Activated gamma-delta T cell (primary cell): ENCODE data around the gene AKT3.

Source experiments
- DNase-seq: peaks from one replicate; lab custom pipeline; 2025; lab: John Stamatoyannopoulos, UW

The AKT3 gene

DNA sequence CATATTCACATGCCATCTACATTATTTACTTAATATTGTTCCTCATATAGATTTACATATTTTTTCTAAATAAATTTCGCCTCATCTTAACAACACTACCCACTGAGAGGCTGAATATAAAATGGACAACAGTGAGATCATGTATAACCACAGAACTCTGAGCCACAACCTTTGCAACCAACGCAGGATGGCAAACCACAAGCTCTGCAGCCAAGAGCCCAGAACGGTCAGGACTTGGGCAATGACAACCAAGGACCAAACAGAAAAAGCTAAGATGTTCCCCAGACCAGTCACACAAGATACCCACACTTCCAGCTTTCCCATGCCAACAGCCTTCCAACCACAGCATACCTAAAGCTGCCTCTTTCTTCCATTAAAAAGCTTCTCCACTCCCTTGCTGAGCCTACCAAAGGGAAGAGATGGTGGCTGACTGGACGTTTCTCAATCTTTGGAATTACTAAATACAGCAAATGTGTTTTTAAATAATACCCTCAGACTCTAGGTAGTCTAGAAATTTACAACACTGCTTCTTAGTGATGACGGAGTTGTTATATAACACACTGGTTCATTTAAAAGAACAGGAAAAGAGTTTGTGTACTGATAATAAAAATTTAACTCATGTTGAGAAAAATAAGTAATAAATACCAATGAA, 117.9 kb downstream of the AKT3 start:
- no peak for DNase-seq

DNA sequence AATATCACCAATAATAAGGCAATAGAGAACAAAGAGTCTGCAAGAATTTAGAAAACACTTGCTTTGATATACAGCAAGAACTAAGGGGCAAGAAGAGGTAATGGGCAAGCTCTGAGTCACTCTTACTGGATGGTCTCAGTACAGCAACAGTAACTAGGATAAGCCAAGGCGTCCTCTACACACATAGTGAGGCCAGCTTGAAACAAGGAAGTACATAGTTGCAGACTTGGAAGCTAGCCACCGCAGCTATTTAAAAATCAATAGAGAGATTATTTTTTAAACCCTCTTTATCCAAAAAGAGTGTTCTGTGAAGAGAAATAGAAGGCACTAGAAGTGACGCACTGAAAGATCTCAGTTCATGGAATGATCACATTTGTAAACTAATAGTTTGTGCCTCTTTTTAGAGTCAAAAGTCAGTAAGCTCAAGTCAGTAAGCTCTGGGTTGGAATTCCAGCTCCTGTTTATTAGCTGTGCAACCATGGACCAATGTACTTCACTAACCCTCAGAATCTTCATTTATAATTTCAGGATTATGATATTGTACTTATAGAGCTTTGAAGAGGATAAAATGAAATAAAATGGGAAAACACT, 118.6 kb downstream of the AKT3 start:
- no peak for DNase-seq

DNA sequence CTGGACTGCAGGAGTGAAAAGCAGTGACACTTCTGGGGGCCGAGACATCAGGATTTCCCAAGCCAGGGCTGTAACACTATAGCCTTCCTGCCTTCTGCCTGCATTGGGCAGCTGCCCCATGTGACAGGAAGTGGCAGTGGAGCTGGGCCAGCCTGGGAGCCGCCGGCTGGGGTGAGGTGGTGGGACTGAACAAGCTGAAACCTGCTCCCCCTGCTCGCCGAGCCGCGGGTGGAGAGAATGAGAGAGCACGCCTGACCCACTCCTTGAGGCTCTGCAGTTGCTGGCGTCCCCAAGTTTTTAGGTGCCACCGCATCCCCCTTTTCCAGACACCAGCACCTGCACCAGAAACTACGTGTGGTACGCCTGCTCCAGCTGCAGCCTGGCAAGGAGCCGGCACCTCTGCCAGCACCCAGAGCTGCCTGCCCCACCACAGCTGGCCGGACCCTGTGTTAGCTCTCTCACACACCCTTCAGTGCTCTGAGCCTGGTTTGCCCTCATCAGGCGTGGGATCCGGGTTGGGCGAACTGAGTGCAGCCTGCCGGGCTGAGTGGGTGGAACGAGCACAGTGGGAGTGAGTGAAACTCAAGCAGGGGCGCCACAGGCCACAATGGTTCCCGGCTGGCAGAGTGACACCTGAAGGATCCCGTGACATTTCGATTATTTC, 119.4 kb downstream of the AKT3 start:
- no peak for DNase-seq

DNA sequence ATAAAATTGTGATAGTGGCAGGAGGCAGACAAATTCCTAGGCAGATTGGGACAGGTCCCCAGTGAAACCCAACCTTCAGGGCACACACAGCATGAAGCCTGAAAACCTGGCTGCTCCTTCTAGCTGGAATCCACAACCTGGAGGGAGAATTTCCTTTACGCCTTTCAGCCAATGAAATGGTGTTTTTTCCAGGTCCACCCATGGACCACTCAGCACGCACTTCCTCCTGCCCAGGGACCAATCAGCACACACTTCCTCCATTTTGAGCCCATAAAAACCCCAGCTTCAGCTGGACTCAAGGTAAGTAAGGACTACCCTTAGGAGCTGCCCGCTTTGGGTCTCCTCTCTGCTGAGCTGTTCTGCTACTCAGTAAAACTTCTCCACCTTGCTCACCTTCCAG, 120.1 kb downstream of the AKT3 start:
- no peak for DNase-seq

DNA sequence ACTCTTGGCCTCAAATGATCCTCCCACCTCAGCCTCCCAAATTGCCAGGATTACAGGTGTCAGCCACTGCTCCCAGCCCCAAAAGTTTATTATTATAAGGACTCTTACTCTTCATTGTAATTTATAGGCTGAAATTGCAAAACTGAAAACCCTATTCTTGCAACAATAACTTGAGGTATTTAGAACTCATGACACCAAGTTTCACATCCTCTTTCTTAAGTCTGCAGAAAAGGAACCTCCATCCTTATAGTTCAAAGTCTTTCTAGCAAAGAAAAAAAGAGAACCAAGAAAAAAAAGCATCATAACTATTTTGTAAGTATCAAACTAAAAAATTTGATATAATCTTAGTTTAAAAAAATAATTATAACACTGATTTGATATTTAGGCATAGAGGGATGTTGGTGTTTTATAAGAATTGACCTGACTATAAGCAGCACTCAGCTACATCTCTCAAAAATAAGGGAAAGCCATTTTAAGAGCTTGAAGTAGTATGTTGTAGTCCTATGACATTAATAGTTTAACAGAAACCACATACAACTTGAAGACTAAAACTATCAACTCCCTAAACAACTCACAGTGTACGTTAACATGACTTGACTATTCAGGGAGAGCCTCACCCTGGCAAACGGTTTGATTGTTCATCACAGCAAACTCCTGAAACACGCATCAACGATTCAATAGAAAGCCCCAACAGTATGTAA, 122.4 kb downstream of the AKT3 start:
- DNase-seq, result no peak

DNA sequence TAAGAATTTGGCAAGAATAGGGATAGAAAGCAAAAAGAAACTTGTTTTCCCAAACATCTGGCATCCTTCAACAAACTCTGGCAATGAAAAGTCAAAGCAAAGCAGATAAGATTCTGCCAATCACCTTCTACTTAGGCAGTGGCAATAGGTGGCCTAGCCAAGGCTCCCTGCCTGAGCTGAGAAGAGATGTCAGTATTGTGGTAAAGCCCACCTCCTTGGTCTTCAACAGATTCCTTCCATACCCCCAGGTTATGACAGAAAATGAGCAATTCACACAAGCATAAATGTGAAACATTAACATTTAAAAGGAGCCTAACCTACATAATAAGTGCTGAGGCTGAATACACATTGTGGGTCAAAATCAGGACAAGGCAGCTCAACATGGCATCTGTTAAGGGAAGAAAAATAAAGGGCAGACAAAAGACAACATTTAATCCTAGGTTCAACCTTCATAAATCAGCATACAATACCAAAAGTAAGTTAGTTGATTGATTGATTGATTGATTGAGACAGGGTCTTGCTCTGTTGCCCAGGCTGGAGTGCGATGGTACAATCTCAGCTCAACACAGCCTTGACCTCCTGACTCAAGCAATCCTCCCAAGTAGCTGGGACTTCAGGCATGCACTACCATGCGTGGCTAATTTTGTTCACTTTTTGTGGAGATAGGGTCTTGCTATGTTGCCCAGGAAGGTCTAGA, 123.1 kb downstream of the AKT3 start:
- no peak for DNase-seq

DNA sequence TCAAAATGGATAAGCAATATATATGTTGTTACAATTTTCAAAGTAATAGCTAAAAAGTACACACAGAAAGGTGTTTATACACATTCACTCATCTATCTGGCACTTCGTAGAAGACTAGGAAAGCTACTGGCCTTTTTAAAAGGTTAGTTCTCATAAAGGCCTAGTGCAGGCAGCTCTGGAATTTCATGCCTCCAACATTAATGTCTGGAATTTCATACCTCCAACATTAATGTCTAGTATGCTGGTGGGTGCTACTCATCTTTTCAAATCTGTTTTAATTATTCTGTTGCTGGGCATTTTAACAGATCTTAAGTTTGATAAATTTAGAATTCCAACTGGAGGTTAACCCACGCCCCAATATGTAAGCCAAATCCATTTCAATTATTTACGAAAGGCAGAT, 124.2 kb downstream of the AKT3 start:
- no peak for DNase-seq

DNA sequence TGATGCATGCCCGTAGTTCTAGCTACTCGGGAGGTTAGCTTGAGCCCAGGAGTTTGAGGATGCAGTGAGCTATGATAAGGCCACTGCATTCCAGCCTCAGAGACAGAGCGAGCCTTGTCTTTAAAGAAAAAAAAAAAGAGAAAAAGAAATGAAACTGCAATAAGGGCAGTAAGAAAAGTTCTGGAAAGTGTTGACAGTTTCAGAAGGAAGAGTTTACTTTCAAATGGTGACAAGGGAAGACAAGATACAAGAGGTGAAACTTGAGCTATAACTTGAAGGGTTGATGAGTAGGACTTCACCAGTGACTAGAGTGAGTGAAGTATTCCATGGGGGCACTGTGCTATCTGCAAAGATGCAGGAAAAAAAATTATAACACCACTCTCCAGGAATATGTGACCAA, 125.0 kb downstream of the AKT3 start:
- DNase-seq, result no peak

DNA sequence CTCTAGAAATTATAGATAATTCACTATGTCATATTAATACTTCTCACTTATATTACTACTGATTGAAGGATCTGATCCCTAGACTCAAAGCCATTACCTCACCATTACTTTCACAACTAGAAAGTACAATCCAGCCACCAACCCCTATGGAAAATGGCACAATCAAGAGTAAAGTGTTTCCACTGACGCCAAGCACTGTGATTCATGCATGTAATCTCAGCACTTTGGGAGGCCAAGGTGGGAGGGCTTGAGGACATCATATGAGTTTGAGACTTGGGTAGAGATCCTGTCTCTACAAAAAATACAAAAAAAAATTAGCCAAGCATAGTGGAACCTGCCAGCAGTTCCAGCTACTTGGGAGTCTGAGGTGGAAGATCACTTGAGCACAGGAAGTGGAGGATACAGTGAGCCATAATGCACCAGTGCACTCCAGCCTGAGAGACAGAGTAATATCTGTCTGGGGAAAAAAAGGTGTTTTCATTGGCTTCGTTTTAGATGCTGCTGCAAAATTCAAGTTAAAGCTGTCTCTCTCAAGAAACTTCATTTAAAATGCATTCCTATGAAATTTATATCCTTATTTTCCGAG, 126.5 kb downstream of the AKT3 start:
- DNase-seq, result no peak

DNA sequence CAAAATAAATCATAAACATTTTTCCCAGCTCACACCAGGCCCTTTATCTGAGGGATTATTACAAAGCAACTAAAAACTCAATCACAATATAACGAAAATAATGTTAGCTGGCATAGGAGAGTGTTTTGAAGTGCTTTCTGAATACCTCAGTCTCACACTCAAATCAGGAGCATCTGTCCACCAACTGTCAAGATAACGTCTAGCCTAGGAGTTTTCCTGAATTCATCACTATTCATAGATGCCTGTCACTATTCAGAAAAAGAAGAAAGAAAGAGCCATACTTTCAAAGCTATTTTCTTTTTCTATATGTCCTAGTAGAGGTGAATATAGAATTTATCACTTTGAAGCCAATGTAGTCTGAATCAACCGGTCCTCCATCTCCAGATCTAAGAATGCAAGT, 127.0 kb downstream of the AKT3 start:
- no peak for DNase-seq

DNA sequence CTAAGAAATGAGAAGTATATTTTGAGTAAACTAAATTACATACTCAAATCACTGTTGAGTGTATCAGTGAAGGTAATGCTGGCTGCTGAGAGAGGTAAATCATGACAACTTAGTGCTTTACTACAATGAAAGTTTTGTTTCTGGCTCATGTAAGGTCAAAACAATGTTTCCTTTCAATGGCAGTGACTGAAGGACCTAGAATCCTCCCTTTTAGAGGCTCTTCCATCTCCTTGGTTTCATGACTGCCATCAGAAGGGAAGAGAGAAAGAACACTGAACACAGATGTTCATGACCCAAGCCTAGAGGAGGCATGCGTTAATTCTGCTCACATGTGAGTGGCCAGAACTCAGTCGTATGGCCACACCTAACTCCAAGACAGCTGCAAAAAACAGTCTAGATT, 130.6 kb downstream of the AKT3 start:
- no peak for DNase-seq

DNA sequence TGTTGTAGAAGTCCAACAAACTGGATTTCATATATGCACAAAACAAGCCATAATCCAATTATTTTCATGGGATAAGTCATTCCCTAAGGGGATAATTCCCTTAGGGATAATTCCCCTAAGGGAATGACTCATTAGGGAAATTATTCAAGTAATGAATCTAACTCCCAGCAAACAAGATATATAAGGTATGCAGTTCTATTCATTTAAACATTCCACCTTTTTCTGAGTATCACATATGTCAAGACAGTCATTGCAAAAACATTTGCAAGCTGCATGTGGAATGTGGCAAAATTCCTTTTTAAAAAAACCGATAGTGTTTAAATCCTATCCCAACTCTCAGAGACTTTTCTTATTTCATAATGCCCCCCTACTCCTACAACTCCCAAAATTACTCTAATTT, 131.2 kb downstream of the AKT3 start:
- no peak for DNase-seq

DNA sequence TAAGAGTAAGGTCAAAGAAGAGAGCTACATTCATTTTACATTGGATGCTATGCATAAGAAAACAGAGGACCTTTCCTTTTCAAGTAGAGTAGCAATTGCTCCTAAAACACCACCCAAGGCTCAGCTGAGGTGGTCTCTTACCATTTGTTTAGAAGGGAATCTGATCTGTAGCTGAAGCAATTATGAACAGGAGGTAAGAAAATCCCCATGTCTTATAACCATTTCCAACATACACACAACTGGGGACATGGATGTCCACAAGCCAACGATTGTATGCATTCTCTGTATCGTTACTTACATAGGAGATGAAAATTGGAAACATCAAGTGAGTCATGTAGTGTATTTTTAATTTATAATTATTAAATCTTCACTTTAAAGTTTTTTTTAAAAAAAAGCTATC, 132.0 kb downstream of the AKT3 start:
- no peak for DNase-seq

DNA sequence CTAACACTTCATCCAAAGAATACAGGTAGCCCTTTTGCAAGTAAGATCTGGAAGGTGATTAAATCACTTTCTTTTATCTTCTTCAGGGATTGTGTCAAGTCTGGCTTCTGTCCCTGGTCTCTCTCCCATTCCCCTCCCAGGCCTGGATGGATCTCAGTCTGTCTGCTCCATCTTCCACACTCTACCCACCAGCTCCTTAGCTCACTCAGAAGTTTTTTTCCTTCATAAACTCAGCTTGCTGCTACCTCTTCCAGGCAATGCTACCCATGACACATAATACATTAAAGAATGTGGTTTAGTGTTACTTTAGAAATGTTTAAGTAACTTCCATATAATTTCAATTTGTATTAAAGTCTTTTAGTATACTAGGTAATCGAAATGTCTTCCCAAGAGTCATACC, 133.1 kb downstream of the AKT3 start:
- DNase-seq, result no peak

DNA sequence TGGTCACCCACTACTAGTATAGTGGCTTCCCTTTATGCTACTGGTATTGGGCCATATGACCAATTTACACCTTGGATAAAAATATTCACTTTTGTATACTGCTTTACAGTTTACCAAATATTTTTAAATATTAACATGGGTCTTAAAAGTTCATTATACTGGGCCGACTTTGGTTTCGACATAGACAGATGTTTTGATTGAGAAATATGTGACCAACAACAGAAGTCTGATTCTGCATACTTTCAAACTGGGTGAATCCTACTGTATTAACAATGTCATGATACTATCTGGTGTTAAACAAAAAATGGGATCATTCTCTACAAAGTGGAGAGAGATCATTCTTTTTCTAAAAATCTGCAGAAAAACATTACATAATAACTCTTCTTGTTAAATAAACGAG, 134.8 kb downstream of the AKT3 start:
- no peak for DNase-seq

DNA sequence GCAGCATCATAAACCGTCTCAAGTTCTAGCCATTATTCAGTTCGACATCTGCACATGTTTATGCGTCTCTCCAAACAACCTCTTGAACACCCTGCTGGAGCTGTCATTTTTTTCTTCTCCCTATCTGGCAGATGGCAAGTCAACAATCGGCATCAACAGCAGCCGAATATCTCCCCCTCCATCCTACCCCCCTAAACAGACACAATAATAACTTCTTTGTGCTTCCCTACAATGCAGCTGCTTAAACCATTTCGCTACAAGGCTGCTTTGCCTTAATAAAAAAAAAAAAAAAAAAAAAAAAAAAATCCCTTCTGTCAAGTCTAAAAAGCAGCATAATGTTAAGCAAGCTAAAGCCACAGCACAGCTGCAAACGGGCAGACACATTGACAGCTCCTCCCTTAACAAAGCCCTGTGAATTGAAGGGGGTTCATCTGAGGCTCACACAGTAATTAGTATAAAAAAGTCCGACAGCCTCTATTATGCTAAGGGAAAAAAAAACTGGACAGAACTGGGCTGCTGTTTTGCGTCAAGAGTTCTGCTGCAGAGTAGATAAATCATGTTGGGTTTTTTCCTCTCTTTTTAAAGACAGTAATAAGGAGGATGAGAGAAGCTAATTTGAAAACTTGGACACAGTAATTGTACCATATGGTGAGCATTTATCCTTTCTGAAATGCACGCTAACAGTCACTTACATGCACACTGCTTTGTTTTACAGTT, 136.4 kb downstream of the AKT3 start:
- DNase-seq, result no peak

DNA sequence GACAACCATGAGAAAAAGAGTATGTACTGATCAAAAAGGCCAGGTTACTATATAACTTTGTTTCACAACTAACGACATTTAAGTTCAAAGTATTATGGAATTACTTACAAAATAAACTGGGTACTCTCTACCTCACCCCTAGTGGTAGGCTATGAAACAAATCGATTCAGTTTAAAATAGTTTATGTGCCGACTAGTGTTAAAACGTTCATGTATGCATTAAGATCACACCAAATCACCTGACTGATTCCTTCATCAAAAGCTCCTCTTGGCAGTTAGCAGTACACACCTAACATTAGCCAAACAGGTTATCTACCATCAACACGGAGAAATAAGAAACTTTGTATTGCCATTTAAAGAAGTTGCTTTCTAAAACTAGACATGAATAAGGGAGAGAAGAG, 137.1 kb downstream of the AKT3 start:
- no peak for DNase-seq

DNA sequence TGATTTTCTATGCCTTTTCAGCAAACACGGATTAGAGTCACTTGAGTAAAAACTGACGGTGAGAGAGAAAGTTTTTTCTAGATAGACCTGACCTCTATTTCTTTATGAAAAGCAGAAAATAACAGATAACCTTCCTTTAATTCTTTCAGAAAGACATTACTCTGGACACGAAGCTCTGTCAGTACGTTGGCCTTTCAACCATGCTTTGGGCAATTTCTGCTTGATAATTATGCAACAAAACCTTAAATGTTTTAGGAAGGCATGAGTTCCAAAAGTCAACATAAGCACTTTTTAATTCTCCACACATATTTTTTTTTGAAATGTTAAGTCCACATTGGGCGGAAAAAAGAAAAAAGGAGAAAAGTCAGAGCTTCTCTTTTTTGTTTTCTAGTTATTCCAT, 137.8 kb downstream of the AKT3 start:
- no peak for DNase-seq

DNA sequence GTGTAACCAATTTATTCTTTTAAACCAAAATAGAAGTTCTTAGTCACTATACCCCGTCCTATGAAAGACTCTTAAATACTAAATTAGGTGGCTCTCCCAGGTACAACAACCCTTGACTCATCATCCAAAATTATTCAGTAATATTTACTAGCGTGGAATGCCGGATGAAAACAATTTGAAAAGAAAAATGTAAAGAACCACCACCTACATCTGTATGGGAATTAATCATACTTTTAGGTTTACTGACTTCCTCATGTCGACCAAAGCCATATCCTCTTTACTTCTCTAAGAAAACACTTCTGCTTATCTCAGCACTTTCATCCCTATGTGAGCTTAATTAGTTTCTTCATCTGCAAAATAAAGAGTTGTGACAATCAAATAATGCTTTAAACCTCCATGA, 139.6 kb downstream of the AKT3 start:
- DNase-seq, result no peak

DNA sequence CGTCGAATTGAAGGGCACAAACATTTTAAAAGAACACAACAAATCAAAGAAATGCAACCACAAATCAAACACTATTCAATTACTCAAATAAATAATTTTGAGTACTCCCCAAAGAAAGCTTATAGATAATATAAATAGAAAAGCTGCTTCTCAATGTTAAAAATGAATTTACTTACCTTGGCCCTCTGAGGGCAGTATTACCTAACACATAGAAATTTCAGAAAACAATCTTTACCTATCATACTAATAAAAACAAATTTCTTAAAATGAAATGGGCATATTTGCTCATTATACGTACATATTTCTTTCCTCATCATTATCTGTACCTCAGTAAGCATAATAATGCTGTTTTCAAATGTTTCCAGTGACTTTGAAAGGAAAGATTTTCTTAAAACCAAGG, 141.8 kb downstream of the AKT3 start:
- DNase-seq, result no peak

DNA sequence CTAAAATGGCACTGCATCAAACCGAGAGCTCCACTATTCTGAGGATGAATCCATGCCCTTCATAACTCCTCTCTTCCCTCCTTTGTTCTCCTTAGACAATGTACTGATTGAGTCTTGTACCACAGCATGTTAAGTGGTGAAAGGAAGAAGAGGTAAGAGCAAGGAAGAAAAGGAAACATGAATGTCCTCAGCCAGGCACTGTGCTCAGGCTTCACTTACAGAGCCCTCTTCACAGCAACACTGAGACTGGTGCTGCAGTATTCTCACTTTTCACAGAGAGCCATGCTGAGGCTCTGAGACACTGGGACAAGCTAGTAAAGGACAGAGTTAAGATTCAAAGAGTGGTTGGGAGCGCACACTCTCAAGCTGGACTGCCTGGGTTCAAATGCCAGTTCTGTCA, 143.5 kb downstream of the AKT3 start:
- no peak for DNase-seq
